Subcutaneous abdominal adipose tissue (tissue), 5 donors: ENCODE data around the gene FGF5.
"Not testable (repeated sequence)": the region's sequence is repeated elsewhere in the genome, so short reads cannot be mapped to it uniquely, and the experiment has no call there.

Experiments used
- H3K27ac ChIP-seq: one replicate; pipeline ENCODE4 v1.7.0; 2013; ENCODE audit warnings: low read depth, mild to moderate bottlenecking, inconsistent platforms, low read length, moderate library complexity
- H3K27me3 ChIP-seq, 5 donors: one replicate each; pipeline ENCODE4 v1.7.0; 2013; ENCODE audit warnings: low read length in 5 of 5, inconsistent platforms in 1 of 5; ENCODE audit not compliant: control insufficient read depth in 5 of 5, insufficient read depth in 4 of 5
- H3K36me3 ChIP-seq, 5 donors: one replicate each; pipeline ENCODE4 v1.7.0; 2013; ENCODE audit warnings: low read length in 5 of 5; ENCODE audit not compliant: control insufficient read depth in 5 of 5, insufficient read depth in 5 of 5
- H3K4me1 ChIP-seq, 5 donors: one replicate each; pipeline ENCODE4 v1.7.0; 2013; ENCODE audit warnings: low read length in 5 of 5, mild to moderate bottlenecking in 3 of 5, moderate library complexity in 1 of 5; ENCODE audit not compliant: control insufficient read depth in 5 of 5, insufficient read depth in 5 of 5
- H3K4me3 ChIP-seq, 5 donors: one replicate each; pipeline ENCODE4 v1.7.0; 2013; ENCODE audit warnings: low read length in 5 of 5, low read depth in 1 of 5
- H3K9ac ChIP-seq, 5 donors: one replicate each; pipeline ENCODE4 v1.7.0; 2013; ENCODE audit warnings: low read length in 5 of 5, mild to moderate bottlenecking in 4 of 5, moderate library complexity in 3 of 5
- H3K9me3 ChIP-seq, 5 donors: one replicate each; pipeline ENCODE4 v1.7.0; 2013; ENCODE audit warnings: low read length in 5 of 5; ENCODE audit not compliant: control insufficient read depth in 5 of 5
- donor health status: healthy.
- donor health status: healthy.
- donor health status: healthy.
- donor health status: healthy.
- donor health status: healthy.

The FGF5 gene

DNA sequence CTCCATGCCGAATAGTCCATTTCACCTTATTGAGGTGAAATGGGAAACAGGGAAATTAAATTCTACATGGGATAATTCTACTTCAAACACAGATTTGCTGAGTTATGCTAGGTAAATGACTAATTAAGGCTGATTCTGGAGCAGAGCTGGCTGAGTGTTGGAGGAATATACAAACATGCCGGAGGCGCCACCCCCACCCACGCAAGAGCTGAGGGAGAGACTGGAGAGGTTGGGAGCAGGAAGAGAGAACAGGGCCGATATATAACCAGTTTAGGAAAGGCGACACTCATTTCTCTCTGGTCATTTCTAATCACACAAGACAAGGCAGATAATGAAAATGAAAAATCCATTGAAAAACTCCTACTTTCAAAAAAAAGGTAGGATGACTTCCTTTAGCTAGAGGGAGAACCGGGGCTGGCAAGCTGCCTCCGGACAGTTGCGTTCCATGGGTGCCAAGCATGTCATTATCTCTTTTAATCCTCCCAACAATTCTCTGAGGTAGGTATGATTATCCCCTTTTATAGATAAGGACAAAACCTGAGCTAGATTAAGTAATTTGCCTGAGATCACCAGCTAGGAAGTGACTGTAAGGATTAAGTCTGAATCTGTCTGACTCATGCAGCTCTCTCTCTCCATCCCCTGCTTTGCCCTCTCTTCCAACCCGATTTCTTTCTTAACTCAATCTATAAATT is 41.5 kb downstream of the FGF5 start:
- Histone ChIP-seq H3K9ac (no peak overlapping the region), H3K4me3 (no peak overlapping the region), H3K4me1 (no peaks in the 10 kb centered on the region), H3K27me3 (peaks cover 0 to 6% (median 3%) of the 10 kb centered on the region in 5 donors), H3K27ac (no peak overlapping the region), H3K9me3 (no peaks in the 10 kb centered on the region), H3K36me3 (no peaks in the 10 kb centered on the region)

- no peak overlapping the region for H3K9ac ChIP-seq
- no peak overlapping the region for H3K27ac ChIP-seq
- H3K9me3 ChIP-seq = no peaks in the 10 kb centered on the region
- no peaks in the 10 kb centered on the region for H3K36me3 ChIP-seq
- H3K4me1 ChIP-seq = no peaks in the 10 kb centered on the region
- peaks cover 0 to 6% (median 3%) of the 10 kb centered on the region in 5 donors for H3K27me3 ChIP-seq
- H3K4me3 ChIP-seq = no peak overlapping the region
Measured at GRCh38 chr4:80308466-80308822, 42.0 kb downstream of the FGF5 start.

- Histone ChIP-seq H3K36me3 (no peaks in the 10 kb centered on the region), H3K9ac (no peak overlapping the region), H3K4me3 (no peak overlapping the region), H3K9me3 (no peaks in the 10 kb centered on the region), H3K27ac (no peak overlapping the region), H3K27me3 (peaks cover 0 to 6% (median 3%) of the 10 kb centered on the region in 5 donors), H3K4me1 (no peaks in the 10 kb centered on the region)
Measured at GRCh38 chr4:80309294-80310004, 43.0 kb downstream of the FGF5 start.

GRCh38 chr4:80311130-80311529 is 44.7 kb downstream of the FGF5 start:
- H3K36me3 ChIP-seq = no peaks in the 10 kb centered on the region
- no peaks in the 10 kb centered on the region for H3K9me3 ChIP-seq
- H3K27me3 ChIP-seq = peaks cover 0 to 3% (median 3%) of the 10 kb centered on the region in 5 donors
- no peak overlapping the region for H3K4me3 ChIP-seq
- no peak overlapping the region for H3K27ac ChIP-seq
- H3K4me1 ChIP-seq = no peaks in the 10 kb centered on the region
- H3K9ac ChIP-seq = no peak overlapping the region

- no peaks in the 10 kb centered on the region for H3K4me1 ChIP-seq
- no peaks in the 10 kb centered on the region for H3K9me3 ChIP-seq
- H3K27ac ChIP-seq = no peak overlapping the region
- no peaks in the 10 kb centered on the region for H3K36me3 ChIP-seq
- no peak overlapping the region for H3K9ac ChIP-seq
- H3K27me3 ChIP-seq = peaks cover 0 to 3% (median 3%) of the 10 kb centered on the region in 5 donors
- H3K4me3 ChIP-seq = no peak overlapping the region
Measured at GRCh38 chr4:80312124-80312523, 45.7 kb downstream of the FGF5 start.

GRCh38 chr4:80313627-80314026 is 47.2 kb downstream of the FGF5 start:
- Histone ChIP-seq H3K27ac (no peak overlapping the region), H3K4me1 (no peaks in the 10 kb centered on the region), H3K9me3 (no peaks in the 10 kb centered on the region), H3K9ac (no peak overlapping the region), H3K27me3 (peaks cover 0 to 3% (median 0%) of the 10 kb centered on the region in 5 donors), H3K36me3 (no peaks in the 10 kb centered on the region), H3K4me3 (no peak overlapping the region)

DNA sequence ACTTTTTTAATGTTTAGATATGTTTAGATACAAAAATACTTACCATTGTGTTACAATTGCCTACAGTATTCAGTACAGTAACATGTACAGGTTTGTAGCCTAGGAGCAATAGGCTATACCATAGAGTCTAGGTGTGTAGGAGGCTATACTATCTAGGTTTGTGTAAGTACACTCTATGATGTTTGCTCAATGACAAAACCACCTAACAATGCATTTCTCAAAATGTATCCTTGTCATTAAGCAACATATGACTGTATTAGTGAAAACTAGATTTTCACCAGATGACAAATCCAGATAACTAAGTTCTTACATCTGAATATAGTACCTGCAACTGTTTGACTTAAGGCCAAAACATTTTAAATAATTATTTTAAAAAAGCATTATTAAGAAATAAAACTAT is 49.4 kb downstream of the FGF5 start:
- not testable (repeated sequence) for H3K27me3 ChIP-seq, H3K9me3 ChIP-seq, H3K27ac ChIP-seq, H3K4me3 ChIP-seq, H3K9ac ChIP-seq, H3K4me1 ChIP-seq, H3K36me3 ChIP-seq

DNA sequence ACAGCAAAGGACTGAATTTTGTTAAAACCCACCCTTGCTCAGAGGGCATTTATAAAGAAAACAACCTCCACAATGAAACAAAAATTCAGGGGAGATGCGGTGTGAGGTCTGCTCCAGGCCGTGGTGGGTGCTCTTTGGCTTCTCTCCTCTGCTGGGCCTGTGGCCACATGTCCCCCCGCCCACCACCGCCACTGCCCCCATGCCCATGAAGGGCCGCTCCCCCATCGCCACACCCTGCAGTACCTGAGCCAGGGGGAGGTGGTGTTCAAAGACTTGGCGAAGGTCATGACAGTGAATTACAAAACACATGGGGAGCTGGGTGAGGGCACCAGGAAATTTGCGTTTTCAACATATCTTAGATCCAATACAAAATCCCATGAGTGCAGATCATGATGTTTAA is 54.9 kb downstream of the FGF5 start:
- Histone ChIP-seq H3K9me3 (no peaks in the 10 kb centered on the region), H3K9ac (no peak overlapping the region), H3K36me3 (no peaks in the 10 kb centered on the region), H3K27ac (no peak overlapping the region), H3K4me1 (no peaks in the 10 kb centered on the region), H3K4me3 (no peak overlapping the region), H3K27me3 (no peaks in the 10 kb centered on the region)

GRCh38 chr4:80321776-80322175 is 55.3 kb downstream of the FGF5 start:
- Histone ChIP-seq H3K4me1 (no peaks in the 10 kb centered on the region), H3K4me3 (no peak overlapping the region), H3K27me3 (no peaks in the 10 kb centered on the region), H3K36me3 (no peaks in the 10 kb centered on the region), H3K9me3 (no peaks in the 10 kb centered on the region), H3K27ac (no peak overlapping the region), H3K9ac (no peak overlapping the region)

DNA sequence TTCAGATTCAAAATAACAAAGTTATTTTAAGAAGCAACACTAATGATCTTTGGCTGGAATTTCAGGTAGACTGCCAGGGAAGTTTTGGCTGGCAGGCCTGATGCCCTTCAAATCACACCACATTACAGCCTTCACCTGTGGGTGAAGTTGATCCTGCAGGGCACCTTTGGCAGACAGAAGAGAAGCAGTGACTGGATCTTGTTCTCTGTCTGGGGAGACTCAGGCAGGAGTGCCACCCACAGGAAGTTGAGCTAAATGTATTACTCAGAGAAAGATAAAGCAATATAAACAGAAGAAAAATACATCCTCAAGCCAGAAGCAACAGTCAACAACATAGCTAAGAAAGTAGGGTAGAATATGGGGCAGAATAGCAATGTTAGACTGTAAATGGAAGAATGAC is 56.3 kb downstream of the FGF5 start:
- H3K4me1 ChIP-seq = no peaks in the 10 kb centered on the region
- H3K27me3 ChIP-seq = peaks cover 0 to 2% (median 0%) of the 10 kb centered on the region in 5 donors
- H3K27ac ChIP-seq = no peak overlapping the region
- no peaks in the 10 kb centered on the region for H3K9me3 ChIP-seq
- no peak overlapping the region for H3K4me3 ChIP-seq
- H3K36me3 ChIP-seq = no peaks in the 10 kb centered on the region
- no peak overlapping the region for H3K9ac ChIP-seq
